HG03457 (cell line): ENCODE results near the gene PRDM4.
"Not testable (repeated sequence)": the region's sequence is repeated elsewhere in the genome, so short reads cannot be mapped to it uniquely, and the experiment has no call there.

Experiments used
- ATAC-seq: cut with Tn5 transposase; IDR thresholded peaks from one replicate; pipeline ENCODE4 v1.9.1; 2021; ENCODE audit warnings: moderate number of reproducible peaks; ENCODE audit not compliant: unreplicated experiment

The PRDM4 gene

DNA sequence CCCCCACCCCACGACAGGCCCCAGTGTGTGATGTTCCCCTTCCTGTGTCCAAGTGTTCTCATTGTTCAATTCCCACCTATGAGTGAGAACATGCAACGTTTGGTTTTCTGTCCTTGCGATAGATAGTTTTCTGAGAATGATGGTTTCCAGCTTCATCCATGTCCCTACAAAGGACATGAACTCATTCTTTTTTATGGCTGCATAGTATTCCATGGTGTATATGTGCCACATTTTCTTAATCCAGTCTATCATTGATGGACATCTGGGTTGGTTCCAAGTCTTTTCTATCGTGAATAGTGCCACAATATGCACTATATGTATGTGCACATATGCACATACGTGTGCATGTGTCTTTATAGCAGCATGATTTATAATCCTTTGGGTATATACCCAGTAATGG lies 55.4 kb downstream of the PRDM4 start:
- not testable (repeated sequence) for ATAC-seq

DNA sequence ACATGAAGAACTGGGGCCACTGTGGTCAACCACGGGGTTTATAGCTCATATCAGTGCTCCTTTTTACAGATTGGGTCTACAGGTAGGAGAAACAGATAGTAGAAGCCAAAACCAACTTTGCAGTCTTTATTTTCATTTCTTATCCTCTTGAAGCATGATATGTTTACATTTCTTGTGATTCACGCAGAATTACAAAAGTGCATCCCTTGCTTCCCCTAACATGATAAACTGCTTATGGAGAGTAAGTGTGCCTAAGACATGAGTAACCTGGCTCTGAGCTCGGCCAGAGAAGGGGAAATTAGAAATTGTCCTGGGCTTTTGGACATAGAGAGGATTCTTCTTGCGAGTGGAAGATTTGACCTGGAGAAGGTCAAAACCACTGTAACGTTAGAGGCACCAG lies 56.9 kb downstream of the PRDM4 start:
- no peak for ATAC-seq

DNA sequence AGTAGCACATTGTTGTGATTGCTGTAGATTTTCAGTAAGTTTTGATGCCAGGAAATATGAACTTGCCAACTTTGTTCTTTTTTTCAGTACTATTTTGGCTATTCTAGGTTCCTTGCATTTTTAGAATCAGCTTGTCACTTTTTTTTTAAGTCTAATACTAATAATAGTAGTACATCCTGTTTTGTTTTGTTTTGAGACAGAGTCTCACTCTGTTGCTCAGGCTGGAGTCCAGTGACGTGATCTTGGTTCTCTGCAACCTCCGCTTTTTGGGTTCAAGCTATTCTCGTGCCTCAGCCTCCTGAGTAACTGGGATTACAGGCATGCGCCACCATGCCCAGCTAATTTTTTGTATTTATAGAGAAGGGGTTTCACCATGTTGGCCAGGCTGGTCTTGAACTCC lies 58.8 kb downstream of the PRDM4 start:
- ATAC-seq, result no peak

DNA sequence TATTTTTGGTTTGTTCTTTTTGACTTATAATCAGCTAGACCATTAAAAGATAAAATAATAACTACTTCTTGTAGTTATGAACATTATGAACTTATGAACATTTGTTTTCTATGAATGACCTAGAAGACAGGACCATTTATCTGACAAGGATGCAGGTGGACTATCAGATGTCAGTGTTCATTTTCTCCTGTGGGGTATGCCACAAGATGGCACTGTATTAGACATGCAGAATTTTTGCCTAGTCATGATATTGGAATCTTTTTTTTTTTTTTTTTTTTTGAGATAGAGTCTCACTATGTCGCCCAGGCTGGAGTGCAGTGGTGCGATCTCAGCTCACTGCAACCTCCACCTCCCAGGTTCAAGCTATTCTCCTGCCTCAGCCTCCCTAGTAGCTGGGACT lies 65.2 kb downstream of the PRDM4 start:
- not testable (repeated sequence) for ATAC-seq

DNA sequence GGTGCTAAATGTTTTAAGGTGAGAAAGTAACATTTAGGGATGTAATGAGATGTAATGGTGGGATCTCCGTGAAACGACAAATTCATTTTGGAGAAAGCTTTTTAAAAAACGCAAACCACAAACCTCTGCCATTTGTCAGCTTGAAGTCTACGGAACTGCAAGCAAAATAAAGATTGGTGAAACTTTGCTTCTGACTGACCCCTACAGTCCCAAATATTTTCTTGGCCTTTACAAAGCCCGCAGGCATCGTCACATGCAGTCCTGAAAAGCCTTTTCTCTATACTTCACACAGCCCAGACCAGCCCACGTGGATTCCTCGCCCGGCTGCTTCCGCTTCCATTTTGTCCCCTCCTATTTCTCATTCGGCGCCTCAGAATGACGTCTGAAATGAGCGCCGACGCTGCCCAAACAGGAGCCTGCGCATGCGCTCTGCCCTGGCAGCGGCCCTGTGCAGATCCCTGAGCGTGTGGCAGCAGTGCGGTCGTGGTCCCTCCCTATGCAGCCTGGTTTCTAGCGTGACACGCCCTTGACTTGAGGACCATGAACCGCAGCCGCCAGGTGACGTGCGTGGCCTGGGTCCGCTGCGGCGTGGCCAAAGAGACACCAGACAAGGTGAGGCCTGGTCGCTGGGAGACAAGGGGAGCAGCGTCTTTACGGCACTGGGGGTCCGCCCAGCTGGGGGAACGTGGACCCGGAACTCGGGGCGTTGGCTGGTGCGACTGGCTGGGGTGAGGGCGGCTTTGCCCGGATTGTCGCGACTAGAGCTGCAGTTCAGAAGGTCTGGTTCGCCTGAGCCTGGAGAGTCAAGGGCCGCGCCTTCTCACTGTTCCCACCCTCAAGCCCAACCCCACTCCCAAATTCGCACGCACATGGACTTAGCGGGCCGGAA lies 75.3 kb downstream of the PRDM4 start, which contains the start of gene PWP1:
TSS of gene PWP1 (plus strand) at position 440 of the 889 bp plus-strand sequence. CDS start at position 541, 101 bp downstream.
- peak; percentile 73 for ATAC-seq

DNA sequence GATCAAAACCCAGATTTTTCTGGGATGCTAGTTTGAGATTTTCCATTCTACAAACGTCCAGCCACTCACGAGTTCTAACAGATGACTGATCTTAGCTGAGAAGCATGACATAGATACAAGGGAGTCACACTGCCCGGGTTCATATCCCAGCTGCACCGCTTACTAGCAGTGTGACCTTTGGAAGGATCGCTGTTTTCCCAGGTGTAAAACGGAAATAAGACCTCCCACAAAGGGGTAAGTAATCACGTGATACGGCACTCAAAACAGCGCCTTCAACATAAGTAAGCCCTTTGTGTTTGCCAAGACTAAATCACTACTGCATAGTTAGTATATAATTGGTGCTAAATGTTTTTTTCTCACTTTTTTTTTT lies 76.0 kb downstream of the PRDM4 start:
- no peak for ATAC-seq

DNA sequence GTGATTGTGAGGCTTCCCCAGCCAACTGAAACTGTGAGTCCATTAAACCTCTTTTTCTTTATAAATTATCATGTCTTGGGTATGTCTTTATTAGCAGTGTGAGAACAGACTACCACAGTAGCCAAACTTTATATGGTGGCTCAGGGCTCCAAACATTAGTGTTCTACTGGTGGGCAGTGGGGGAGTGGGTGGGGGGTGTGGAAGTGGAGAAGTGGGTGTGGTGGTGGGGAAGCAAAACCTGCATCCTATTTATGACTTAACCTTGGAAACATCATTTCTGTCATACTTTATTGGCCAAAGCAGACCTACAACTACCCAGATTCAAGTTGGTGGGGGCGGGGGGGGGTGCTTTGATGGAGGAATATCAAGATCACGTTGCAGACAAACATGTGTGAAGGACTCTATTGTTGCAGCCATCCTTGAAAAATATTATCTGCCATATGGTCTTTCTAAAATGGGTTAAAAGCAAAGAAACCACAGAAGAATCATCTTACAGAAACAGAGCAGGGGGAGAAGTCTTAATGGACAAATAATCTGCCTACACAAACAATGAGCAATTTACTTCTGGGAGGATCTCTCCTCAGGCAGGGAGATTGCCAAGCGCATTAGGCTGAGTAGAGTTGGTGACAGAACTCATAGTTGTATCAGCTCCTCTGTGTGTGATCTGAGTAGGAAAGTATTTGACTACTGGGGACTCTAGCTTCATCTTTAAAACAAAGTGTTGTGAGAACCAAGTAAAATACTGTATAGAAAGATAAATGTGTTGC lies 76.7 kb downstream of the PRDM4 start:
- ATAC-seq, result no peak
